Measurements from ENCODE around the gene FAM83F. TPM values are rescaled to one million over a fixed set of nuclear protein-coding genes. Genes with fewer than 3 reads are reported as not detected.
"Not testable (repeated sequence)": the region's sequence is repeated elsewhere in the genome, so short reads cannot be mapped to it uniquely, and the experiment has no call there.

The FAM83F gene
- not detected in 2 replicates for total RNA-seq

- DNase-seq (ENCODE audit: low read depth in 2 of 2) = no peak
These were observed at the start of gene FAM83F for GRCh38 chr22:39994566-39995392. Gene FAM83F (plus strand): TSS chr22:39994954. CDS start chr22:39995043, 89 bp downstream.

- DNase-seq (ENCODE audit: low read depth in 2 of 2) = no peak
These were observed 48.6 kb upstream of the FAM83F start for GRCh38 chr22:39946126-39946502.

GRCh38 chr22:39946503-39947219 is 48.1 kb upstream of the FAM83F start:
- peak in 1 of 2 donors; percentile 40 for DNase-seq (ENCODE audit: low read depth in 2 of 2)

GRCh38 chr22:39947220-39948216 is 47.2 kb upstream of the FAM83F start:
- DNase-seq (ENCODE audit: low read depth in 2 of 2) = no peak

- no peak for DNase-seq (ENCODE audit: low read depth in 2 of 2)
These were observed 44.6 kb upstream of the FAM83F start for GRCh38 chr22:39949964-39950737.

GRCh38 chr22:39951603-39952293 is 43.0 kb upstream of the FAM83F start:
- DNase-seq (ENCODE audit: low read depth in 2 of 2) = not testable (repeated sequence)

- DNase-seq (ENCODE audit: low read depth in 2 of 2) = no peak
These were observed 42.4 kb upstream of the FAM83F start for GRCh38 chr22:39952347-39952746.

- no peak for DNase-seq (ENCODE audit: low read depth in 2 of 2)
These were observed 41.7 kb upstream of the FAM83F start for GRCh38 chr22:39953101-39953500.

GRCh38 chr22:39954584-39955055 is 40.1 kb upstream of the FAM83F start:
- peak; percentile 46 to 62 for DNase-seq (ENCODE audit: low read depth in 2 of 2)

- no peak for DNase-seq (ENCODE audit: low read depth in 2 of 2)
These were observed 39.1 kb upstream of the FAM83F start for GRCh38 chr22:39955675-39956074.

GRCh38 chr22:39956932-39957664 is 37.7 kb upstream of the FAM83F start:
- DNase-seq (ENCODE audit: low read depth in 2 of 2) = no peak

- no peak for DNase-seq (ENCODE audit: low read depth in 2 of 2)
These were observed 36.6 kb upstream of the FAM83F start for GRCh38 chr22:39958009-39958711.

- no peak for DNase-seq (ENCODE audit: low read depth in 2 of 2)
These were observed 35.7 kb upstream of the FAM83F start for GRCh38 chr22:39958949-39959639.

- peak; percentile 66 to 87 for DNase-seq (ENCODE audit: low read depth in 2 of 2)
These were observed 34.9 kb upstream of the FAM83F start, which contains the start of gene TMA7B for GRCh38 chr22:39959640-39960447. Gene TMA7B (plus strand): TSS chr22:39960397. CDS start chr22:39964375, 3,978 bp downstream.

- peak; percentile 27 to 77 for DNase-seq (ENCODE audit: low read depth in 2 of 2)
These were observed 33.7 kb upstream of the FAM83F start for GRCh38 chr22:39960791-39961746.

- DNase-seq (ENCODE audit: low read depth in 2 of 2) = no peak
These were observed 32.7 kb upstream of the FAM83F start for GRCh38 chr22:39962071-39962470.

Measured in dermis microvascular lymphatic vessel endothelial cell (primary cell).